Neutrophil (primary cell): ENCODE data around the gene EHBP1.
"Not testable (repeated sequence)": the region's sequence is repeated elsewhere in the genome, so short reads cannot be mapped to it uniquely, and the experiment has no call there.

Experiments
- H3K27ac ChIP-seq: fragments of 200-600 bp; sonication (generic); 2 replicates; pipeline ENCODE4 v1.5.1; 2016; ENCODE audit warnings: mild to moderate bottlenecking, moderate library complexity
- H3K27me3 ChIP-seq: fragments of 200-600 bp; sonication (generic); 2 replicates; pipeline ENCODE4 v1.6.0; 2016; ENCODE audit warnings: mild to moderate bottlenecking
- H3K36me3 ChIP-seq: fragments of 200-600 bp; sonication (generic); 2 replicates; pipeline ENCODE4 v1.5.1; 2017
- H3K4me1 ChIP-seq, 2 experiments: fragments of 200-600 bp in 1 of 2; sonication (generic) in 1 of 2; 1 replicate in 1 of 2; 2 replicates in 1 of 2; pipeline versions ENCODE4 v1.5.1 to v1.6.1; 2013 to 2016; ENCODE audit warnings: low read depth in 1 of 2, low read length in 1 of 2, mild to moderate bottlenecking in 1 of 2, moderate library complexity in 1 of 2; ENCODE audit not compliant: control insufficient read depth in 1 of 2, insufficient read depth in 1 of 2
- H3K4me3 ChIP-seq, 2 experiments: fragments of 200-600 bp in 1 of 2; sonication (generic) in 1 of 2; 1 replicate in 1 of 2; 2 replicates in 1 of 2; pipeline ENCODE4 v1.5.1; 2013 to 2016; ENCODE audit warnings: low read depth in 1 of 2, low read length in 1 of 2, mild to moderate bottlenecking in 1 of 2, moderate library complexity in 1 of 2
- H3K9me3 ChIP-seq: fragments of 200-600 bp; sonication (generic); 2 replicates; pipeline ENCODE4 v1.5.1; 2016
- TF ChIP-seq, protein P1 (sequence below): fragments of 200-600 bp; sonication (generic); IDR thresholded peaks from 2 replicates; pipeline ENCODE4 v1.5.1; 2016; ENCODE audit warnings: antibody characterized with exemption

EHBP1 gene

DNA sequence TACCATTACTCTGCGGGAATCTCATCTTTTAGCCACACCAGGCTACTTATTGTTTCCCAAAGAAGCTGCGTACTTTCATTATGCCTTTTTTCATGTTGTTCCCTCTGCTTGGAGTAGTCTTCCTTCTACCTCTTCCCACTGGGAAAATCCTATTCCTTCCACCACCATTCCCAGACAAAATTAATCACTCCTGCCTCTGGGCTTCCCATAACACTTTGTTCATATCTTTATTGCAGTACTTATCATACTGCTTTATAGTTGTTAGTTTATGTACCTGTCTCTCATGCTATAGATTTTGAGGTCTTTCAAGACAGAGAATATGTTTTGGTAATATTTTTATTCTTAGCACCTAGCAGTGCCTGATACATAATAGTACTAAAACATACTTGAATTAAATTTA, 361.3 kb downstream of the EHBP1 start:
- no peaks in the 10 kb centered on the region for H3K4me1 ChIP-seq
- TF ChIP-seq, protein P1, sequence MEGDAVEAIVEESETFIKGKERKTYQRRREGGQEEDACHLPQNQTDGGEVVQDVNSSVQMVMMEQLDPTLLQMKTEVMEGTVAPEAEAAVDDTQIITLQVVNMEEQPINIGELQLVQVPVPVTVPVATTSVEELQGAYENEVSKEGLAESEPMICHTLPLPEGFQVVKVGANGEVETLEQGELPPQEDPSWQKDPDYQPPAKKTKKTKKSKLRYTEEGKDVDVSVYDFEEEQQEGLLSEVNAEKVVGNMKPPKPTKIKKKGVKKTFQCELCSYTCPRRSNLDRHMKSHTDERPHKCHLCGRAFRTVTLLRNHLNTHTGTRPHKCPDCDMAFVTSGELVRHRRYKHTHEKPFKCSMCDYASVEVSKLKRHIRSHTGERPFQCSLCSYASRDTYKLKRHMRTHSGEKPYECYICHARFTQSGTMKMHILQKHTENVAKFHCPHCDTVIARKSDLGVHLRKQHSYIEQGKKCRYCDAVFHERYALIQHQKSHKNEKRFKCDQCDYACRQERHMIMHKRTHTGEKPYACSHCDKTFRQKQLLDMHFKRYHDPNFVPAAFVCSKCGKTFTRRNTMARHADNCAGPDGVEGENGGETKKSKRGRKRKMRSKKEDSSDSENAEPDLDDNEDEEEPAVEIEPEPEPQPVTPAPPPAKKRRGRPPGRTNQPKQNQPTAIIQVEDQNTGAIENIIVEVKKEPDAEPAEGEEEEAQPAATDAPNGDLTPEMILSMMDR: no peak
- no peaks in the 10 kb centered on the region for H3K9me3 ChIP-seq
- H3K27ac ChIP-seq: no peak overlapping the region
- peaks cover 100% of the 10 kb centered on the region for H3K27me3 ChIP-seq
- H3K36me3 ChIP-seq: no peaks in the 10 kb centered on the region
- no peak overlapping the region for H3K4me3 ChIP-seq

DNA sequence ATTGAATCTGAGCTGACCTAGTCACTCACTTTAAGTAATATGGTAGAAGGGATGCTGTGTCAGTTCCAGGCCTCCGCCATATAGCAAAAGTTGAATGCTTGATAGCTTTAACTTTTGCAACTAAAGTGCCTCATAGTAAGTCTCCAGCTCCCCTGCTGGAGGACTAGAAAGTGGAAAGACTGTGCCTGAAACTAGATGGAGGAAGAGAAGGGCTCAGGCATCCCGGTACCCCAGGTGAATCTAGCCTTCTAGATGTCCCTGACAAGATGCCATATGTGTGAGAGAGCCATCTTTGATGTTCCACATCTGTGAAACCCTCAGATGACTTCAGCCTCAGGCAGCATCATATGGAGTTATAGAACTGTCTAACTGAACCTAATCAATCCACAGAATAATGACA, 366.2 kb downstream of the EHBP1 start:
- Histone ChIP-seq H3K36me3 (no peaks in the 10 kb centered on the region), H3K4me3 (no peak overlapping the region)

DNA sequence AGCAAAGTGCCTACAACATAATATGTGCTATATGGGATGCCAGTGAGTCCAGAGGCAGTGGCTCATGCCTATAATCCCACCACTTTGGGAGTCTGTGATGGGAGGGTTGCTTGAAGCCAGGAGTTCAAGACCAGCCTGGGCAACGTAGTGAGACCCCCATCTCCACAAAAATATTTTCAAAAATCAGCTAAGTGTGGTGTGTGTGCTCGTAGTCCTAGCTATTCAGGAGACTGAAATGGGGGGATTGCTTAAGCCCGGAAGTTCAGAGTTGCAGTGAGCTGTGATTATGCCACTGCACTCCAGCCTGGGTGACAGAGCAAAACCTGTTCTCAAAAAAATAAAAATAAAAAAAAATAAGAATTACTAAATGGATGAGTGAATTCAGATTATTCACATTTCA, 368.5 kb downstream of the EHBP1 start:
- Histone ChIP-seq H3K4me1 (peaks cover 8 to 15% of the 10 kb centered on the region in 2 experiments), H3K9me3 (no peaks in the 10 kb centered on the region), H3K27me3 (peaks cover 59% of the 10 kb centered on the region), H3K27ac (peak overlapping the region; percentile 72), H3K4me3 (no peak overlapping the region), H3K36me3 (no peaks in the 10 kb centered on the region)
- TF ChIP-seq, protein P1: no peak

More for the DNA sequence above, 366.2 kb downstream of the EHBP1 start:
- peaks cover 66% of the 10 kb centered on the region for H3K27me3 ChIP-seq
- peaks cover 8 to 15% of the 10 kb centered on the region in 2 experiments for H3K4me1 ChIP-seq
- no peaks in the 10 kb centered on the region for H3K9me3 ChIP-seq
- no peak overlapping the region for H3K27ac ChIP-seq
- TF ChIP-seq, protein P1: no peak

DNA sequence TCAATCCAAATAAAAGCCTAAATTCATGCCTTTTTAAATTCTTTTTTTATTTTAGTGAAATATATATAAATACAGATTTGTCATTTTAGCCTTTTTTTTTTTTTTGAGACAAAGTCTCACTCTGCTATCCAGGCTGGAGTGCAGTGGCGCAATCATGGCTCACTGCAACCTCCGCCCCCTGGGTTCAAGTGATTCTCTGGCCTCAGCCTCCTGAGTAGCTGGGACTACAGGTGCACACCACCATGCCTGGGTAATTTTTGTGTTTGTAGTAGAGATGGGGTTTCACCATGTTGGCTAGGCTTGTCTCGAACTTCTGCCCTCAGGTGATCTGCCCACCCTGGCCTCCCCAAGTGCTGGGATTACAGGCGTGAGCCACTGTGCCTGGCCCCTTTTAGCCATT, 368.9 kb downstream of the EHBP1 start:
- not testable (repeated sequence) for H3K36me3 ChIP-seq, H3K4me3 ChIP-seq, H3K9me3 ChIP-seq
- H3K27ac ChIP-seq: peak overlapping the region; percentile 72
- H3K27me3 ChIP-seq: peaks cover 59% of the 10 kb centered on the region
- peaks cover 8 to 15% of the 10 kb centered on the region in 2 experiments for H3K4me1 ChIP-seq

DNA sequence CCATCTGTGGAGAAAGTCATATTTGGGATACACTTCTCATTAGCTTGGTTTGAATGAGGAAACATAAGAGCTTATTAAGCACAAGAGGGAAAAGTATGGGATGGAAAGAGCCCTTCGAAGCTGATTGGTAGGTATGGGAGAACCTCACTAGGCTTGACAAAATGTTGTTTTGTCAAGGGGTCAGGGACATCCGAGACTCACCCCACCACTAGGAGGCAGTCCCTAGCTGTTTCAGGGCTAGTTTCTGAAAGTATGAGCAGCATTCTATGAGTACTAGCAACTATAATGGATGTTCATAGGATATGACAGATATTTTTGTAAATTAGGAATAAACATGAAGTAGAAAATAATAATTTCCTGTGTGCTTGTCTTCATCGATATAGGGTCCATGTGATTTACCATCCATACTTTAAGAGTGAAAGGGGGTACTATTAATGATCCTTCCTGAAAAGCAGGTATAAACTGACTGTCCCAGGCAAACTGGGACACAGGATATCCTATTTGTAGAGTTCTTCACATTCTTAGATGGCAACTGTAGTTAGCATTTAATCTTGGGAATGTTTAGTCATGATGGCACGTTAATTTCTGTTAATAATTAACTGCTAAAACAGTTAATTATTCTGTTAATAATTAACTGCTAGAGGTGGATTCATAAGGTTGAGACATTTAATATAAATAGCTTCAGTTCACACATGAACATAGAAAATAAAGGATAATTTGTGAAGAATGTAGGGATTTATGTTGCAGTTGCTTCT, 373.5 kb downstream of the EHBP1 start:
- no peak overlapping the region for H3K4me3 ChIP-seq
- peaks cover 46% of the 10 kb centered on the region for H3K27me3 ChIP-seq
- H3K4me1 ChIP-seq: peaks cover under 1 to 9% of the 10 kb centered on the region in 2 experiments
- no peaks in the 10 kb centered on the region for H3K9me3 ChIP-seq
- TF ChIP-seq, protein P1: no peak
- H3K27ac ChIP-seq: no peak overlapping the region
- H3K36me3 ChIP-seq: no peaks in the 10 kb centered on the region

DNA sequence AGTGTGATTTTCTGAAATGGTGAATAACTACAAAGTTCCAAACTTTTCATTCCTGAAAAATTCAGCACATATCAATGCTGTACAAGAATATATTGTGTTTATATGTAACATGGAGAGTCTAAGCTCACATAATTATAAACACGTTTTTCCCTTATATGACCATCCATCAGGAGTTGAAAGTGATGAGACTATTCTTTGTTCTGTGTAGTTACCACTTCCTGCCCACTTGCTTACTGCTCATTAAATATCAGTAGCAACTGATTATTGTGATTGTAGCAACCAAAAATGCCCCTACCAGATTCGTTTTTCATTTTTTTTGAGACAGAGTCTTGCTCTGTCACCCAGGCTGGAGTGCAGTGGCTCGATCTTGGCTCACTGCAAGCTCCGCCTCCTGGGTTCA, 375.9 kb downstream of the EHBP1 start:
- Histone ChIP-seq H3K9me3 (no peaks in the 10 kb centered on the region), H3K27ac (no peak overlapping the region), H3K36me3 (no peaks in the 10 kb centered on the region), H3K4me3 (no peak overlapping the region), H3K4me1 (no peaks in the 10 kb centered on the region), H3K27me3 (peaks cover 36% of the 10 kb centered on the region)
- TF ChIP-seq, protein P1: no peak
